ENCODE measurements around the gene PITRM1.

PITRM1 gene

GRCh38 chr10:3215153-3215775 lies 42.7 kb upstream of the PITRM1 start:
- TF ChIP-seq CTCF (IDR thresholded peaks at IDR 0.05; ENCODE audit: control insufficient read depth, insufficient read depth, low read depth, low read length, missing control alignments): no peak
- H3K4me3 ChIP-seq (ENCODE audit: control insufficient read depth, low read depth, low read length): no peak overlapping the region
- DNase-seq (ENCODE audit: low read depth): no peak

DNA sequence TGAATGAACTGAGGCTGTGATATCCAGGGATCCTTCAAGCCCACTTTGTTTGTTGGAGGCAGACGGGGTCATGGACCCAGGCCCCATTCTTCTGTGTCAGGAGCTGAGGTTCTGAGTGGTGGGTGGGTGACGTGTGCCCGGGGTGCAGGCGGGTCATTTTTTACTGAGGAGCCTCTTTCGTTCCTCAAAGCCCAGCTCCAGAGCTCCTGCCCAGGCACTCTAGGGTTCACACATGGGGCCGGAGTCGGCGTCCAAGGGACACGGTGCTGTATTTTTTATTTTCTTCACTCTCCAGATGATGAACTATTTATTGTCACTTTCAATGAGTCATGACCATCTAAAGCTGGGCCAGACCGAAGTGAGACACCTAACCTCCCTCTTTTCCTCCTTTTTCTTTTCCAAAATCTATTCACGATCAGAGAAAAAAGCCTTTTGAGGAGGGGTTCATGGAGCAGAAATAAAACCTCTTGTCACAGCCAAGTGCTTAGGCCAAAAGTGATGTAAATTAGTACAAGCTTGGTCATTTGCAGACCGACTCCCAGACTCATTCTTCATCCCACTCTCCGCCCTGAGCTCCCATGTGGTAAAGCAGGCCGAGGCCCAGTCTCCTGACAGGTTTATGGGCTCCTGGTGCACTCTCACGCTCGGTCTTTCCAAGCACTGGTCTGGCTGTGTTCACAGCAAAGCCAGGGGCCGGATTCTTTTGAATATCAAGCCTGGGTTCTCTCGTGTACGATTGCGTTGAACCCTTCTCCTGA lies 41.4 kb upstream of the PITRM1 start:
- DNase-seq (ENCODE audit: low read depth): no peak
- TF ChIP-seq CTCF (IDR thresholded peaks at IDR 0.05; ENCODE audit: control insufficient read depth, insufficient read depth, low read depth, low read length, missing control alignments): no peak
- no peak overlapping the region for H3K4me3 ChIP-seq (ENCODE audit: control insufficient read depth, low read depth, low read length)

GRCh38 chr10:3213208-3213607 lies 40.6 kb upstream of the PITRM1 start:
- no peak for TF ChIP-seq CTCF (IDR thresholded peaks at IDR 0.05; ENCODE audit: control insufficient read depth, insufficient read depth, low read depth, low read length, missing control alignments)
- H3K4me3 ChIP-seq (ENCODE audit: control insufficient read depth, low read depth, low read length): no peak overlapping the region
- DNase-seq (ENCODE audit: low read depth): no peak

GRCh38 chr10:3210251-3210877 lies 37.8 kb upstream of the PITRM1 start:
- no peak for DNase-seq (ENCODE audit: low read depth)
- TF ChIP-seq CTCF (IDR thresholded peaks at IDR 0.05; ENCODE audit: control insufficient read depth, insufficient read depth, low read depth, low read length, missing control alignments): no peak

GRCh38 chr10:3208481-3209406 lies 36.2 kb upstream of the PITRM1 start:
- TF ChIP-seq CTCF (IDR thresholded peaks at IDR 0.05; ENCODE audit: control insufficient read depth, insufficient read depth, low read depth, low read length, missing control alignments): no peak
- DNase-seq (ENCODE audit: low read depth): no peak
- no peak overlapping the region for H3K4me3 ChIP-seq (ENCODE audit: control insufficient read depth, low read depth, low read length)

More at GRCh38 chr10:3210251-3210877, 37.8 kb upstream of the PITRM1 start:
- no peak overlapping the region for H3K4me3 ChIP-seq (ENCODE audit: control insufficient read depth, low read depth, low read length)

GRCh38 chr10:3207351-3207750 lies 34.8 kb upstream of the PITRM1 start:
- no peak for DNase-seq (ENCODE audit: low read depth)
- no peak for TF ChIP-seq CTCF (IDR thresholded peaks at IDR 0.05; ENCODE audit: control insufficient read depth, insufficient read depth, low read depth, low read length, missing control alignments)
- H3K4me3 ChIP-seq (ENCODE audit: control insufficient read depth, low read depth, low read length): no peak overlapping the region
